Measurements from ENCODE around the gene CDON.

Gene CDON

DNA sequence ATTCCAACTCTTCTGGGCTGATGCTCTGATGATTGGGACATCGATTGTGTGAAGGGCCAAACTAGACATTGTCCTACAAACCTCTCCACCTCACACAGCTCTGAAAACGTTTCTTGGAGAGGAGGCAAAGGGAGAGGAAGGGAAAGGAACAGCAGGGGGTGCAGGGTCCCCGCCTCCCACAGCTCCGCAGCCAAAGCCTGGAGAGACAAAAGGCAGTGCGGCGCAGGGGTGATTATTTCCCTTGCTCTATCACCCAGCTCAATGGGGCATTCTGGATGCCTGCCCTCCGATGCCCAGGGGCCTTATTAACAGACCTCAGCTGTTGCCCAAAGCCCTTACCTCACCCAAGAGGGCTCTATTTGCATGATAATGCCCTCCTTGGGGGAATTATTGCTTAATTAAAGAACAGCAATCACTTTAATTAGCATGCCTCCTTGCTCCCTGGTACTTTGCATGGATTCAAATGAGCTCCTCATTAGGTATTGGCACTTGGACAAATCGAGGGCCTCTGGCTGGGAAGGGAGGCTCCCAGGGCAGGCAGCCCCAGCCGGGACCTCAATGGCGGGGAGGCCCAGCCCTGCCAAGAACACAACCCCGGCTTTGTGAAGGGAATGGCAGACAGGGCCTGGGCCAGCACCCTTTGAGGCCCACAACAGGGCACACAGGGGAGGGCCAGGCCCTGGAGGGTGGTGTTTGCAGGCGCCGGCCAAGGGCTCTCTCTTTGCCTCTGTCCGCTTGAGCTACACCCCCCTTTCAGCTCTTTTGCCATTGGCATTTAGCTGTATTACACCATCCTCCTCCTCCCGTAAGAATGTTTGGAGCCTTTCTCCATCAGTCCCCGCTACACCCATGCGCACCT is 19.8 kb upstream of the CDON start:
- DNase-seq: peak in 31 of 51 donors; percentile 13 to 84 (median 64)

DNA sequence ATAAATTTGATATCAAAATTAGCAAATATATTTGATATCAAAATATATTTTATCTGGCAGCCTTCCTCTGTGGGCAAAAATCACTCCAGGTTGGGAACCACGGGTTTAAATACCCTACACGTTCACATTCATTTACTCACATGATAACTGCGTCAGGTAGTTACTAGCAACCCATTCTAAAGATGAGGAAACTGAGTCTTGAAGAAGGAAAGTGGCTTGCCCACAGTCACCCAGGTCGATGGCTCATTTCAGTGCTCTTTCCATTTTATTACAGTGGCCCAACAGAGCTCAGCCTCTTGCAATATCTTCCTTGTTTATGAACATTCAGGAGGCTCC is 19.2 kb upstream of the CDON start:
- DNase-seq: no peak

DNA sequence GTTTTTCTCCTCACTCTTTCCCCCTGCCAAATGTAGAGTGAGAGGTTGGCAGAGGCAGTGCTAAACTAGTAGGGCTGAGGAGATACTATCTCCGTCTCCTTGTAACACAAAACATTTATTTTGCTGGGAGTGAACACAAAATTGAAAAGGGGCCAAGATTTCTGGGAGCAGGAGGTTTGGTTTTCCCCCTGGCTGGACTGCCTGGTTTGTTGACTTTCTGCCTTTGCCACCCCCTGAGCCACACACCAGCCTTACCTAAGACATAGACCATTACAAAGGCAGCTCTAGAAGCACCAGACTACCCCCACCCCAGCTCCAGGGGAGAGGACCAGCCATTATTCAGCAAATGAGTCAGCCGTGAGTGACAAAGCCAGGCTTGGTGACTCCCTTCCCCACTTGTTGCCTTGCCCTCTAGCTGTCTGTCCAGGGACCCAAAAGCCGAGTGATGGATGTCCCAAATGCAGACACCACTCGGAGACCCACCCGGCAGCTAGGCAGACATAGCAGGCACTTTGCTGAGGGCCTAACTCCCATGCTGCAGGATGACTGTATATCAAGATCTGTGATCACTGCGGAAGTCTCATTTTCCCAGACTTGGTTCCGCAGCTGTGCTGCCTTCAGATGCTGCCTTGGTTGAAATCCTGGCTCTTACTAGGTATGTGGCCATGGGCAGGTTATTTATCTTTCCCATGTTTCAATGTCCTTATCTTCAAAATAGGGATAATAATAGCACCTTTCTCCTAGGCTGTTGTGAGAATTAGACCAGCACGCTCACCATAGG is 17.7 kb upstream of the CDON start:
- DNase-seq: peak in 2 of 51 donors; percentile 9 to 16

DNA sequence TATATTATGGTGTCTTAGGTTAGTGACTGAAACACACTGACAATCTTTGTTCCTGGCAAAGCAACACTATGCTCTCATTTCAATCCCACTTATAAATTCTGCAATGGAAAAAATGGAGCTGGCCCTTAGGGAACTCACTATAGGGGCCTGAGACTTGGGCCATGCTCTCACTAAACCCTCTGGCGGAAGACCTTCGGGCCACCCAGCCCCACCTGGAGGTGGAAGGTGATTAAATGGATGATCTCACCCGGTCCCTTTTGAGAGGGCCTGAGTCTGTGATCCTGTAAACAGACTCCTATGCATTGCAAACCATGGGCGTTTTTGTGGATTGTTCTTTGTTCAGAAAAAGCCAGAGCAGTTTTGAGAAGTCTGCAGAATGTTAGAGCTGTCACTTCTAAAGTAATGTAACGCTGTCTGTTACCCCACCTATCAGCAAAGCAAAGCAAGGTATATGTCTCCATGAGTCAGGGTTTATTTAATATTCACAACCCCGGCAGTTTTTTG is 17.0 kb upstream of the CDON start:
- no peak for DNase-seq

DNA sequence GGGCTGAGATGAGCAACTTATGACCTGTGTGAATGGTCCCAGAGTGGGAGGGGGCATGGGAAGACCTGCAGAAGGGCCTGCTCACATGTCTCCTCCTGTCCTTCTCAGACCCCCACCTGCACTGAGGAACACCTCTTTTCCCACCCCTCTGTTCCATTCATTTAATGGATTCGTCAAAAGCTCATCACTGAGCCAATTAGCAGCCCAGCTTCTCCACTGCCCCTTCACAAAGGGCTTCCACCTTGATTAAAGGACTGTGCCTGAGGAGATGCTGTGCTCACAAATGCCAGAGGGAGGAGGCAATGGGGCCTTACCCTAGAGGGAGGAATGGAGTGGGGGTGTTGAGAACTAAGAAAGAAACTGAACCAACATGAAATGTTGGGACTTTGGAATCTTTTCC is 14.0 kb upstream of the CDON start:
- DNase-seq: no peak

DNA sequence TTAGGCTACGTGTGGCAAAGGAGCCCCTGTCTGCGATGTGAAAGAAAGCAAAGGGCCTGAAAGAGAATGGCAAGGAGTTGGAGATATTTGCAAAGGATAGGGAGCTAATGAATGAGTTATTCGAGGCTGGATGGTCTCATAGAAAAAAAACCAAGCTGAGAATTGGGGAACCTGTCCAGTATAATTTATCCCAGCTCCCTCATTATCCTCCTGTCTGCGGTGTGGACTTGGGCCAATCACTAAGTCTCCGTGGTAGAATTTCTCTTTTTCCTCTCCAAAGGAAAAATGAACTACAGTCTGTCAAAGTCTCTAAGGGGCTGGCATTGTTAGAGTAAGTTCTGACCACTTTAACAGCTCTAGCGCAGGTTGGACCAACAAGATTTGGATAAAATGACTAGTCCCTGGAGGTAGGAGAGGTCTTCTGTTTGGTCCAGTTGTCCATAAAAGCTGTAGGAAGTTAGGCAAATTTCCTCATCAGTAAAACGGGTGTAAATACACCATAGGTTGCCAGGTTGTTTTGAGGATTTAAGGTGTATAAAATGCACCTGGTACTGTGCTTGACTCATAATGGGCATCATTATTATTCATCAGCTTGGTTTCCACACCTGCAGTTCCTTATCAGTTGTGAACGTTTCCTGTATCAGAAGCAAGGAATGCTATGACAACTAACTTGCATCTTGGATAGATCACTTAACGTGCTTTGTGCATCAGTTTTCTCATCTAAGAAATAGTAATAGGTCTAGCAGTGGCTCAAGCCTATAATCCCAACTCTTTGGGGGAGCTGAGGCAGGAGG is 10.3 kb upstream of the CDON start:
- DNase-seq: no peak

DNA sequence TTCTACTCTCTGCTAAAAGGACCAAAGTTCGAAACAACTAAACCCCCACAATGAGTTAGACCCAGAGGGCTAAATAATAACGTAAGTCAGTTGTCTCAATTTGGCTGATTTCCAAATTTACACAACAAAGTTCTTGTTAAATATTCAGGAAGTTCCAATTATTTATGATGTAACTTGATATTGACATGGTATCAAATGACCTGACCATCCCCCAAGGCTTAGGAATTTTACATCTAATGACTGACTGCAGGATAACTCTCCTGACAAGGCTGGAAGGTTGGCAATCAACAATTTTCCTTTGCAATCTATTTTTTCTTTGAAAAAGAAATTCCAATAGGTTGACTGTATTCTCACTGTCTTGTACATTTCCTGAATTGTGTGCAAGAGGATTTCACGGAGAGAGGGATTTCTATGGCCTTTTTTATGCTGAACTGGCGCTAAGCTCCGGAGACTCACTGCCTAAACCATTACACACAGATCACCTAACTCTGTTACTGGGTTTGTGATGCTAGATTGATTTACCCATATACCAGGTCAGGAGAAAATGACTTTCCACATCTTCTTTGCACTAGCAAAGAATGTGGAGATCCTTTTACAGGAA is 9.6 kb upstream of the CDON start:
- no peak for DNase-seq

DNA sequence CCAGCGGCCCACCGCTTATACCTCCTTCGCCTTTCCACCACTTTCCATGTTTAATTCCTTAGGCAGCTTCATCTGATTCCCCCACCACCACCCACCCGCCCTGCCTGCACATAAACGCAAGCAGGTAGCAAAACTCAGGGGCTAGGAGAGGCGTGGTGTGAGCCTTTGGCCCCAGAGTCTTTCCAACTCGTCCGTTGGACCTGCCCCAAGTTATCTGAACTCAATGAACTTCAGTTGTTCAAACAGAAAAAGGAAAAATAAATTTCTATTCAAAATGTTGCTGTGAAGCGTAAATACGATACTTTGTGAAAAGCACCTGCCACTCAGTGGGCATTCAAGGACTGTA is 814 bp upstream of the CDON start:
- no peak for DNase-seq

DNA sequence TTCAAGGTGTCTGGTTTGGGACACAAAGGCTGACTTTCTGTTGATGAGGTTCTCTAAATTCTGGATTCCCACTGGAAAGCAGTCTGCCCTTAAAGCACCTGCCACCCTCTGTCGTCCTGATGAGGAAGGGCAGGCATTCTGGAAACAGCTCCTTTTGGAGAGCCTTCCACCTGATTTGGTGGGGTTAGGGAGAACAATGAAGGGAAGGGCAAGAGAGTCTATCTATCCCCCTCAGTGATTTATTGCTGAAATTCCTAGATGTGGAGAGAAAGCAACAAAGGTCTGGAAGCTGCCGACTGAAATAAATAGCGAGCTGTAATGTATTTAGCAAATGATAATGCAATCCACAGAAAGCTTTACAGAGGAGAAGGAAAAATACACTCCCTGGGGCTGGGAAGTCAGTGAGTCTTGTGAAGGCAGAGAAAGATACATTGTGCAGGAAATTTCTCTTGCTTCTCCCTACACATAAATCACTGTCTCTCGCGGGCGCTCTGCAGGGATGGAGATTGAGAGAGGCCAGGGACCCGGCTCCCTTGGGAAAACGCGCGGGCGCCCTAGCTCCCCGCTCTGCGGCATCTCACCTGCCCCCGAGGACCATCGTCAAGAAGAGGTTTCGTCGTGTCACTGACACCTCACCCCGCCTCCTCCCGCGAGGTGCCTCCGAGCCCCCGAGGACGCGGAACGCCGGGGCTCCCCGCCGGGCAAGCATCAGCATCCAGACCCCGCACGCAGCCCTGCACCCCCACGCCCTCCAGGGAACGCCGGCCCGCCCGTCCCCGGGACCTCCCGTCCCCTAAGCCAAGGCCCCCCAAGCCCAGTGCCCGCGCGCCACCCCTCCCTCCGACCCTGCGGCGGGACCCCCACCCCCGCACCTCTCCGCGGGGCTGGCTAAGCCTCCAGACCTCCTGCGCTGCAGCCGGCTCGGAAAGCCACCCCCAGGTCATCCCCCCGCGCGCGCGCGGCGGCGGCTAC is 673 bp downstream of the CDON start:
- DNase-seq: peak in 10 of 51 donors; percentile 7 to 55 (median 33)

DNA sequence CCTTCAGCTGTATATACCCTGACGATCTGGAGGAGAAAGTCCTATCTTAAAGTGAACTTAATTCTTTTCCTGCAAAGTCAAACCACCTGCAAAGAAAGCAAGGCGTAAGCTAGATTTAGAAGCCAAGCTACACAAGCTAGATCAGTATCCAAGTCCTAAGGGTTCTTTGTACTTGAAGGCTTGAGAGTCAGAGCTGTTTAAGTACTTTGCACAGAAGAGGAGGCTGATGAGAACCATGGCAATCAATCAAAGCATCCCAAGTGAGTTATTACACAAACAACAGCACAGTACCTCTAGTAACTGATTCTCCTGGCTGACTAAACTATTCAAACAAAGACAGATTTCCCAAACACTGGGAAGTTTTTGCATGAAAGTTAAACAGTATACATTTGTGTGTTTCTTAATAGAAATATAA is 1.9 kb downstream of the CDON start:
- no peak for DNase-seq

DNA sequence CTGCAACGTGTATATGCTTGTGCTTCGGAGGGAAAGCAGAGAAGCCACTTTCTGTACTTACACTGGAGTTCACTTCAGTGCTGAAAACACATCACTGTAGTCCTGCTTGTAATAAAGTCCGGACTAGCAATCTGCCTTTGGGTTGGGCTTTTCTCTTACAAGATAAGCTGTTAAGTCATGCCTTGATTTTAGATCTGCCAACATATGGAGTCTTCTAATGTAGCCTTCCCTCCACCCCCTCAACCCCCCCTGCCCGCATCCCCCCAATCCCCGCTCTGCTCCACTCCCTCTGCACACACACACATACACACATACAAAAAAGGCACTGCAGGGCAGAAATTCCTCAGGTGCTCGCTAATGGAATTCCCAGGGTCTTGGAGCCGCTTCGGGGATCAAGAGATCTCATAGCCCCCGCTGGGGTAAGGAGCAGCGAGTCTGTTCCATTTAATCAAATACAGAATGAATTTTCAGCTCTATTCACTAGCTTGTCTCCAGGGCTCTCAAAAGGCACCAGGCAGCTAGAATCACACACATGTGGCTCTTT is 3.4 kb downstream of the CDON start:
- peak in 1 of 51 donors; percentile 8 for DNase-seq

DNA sequence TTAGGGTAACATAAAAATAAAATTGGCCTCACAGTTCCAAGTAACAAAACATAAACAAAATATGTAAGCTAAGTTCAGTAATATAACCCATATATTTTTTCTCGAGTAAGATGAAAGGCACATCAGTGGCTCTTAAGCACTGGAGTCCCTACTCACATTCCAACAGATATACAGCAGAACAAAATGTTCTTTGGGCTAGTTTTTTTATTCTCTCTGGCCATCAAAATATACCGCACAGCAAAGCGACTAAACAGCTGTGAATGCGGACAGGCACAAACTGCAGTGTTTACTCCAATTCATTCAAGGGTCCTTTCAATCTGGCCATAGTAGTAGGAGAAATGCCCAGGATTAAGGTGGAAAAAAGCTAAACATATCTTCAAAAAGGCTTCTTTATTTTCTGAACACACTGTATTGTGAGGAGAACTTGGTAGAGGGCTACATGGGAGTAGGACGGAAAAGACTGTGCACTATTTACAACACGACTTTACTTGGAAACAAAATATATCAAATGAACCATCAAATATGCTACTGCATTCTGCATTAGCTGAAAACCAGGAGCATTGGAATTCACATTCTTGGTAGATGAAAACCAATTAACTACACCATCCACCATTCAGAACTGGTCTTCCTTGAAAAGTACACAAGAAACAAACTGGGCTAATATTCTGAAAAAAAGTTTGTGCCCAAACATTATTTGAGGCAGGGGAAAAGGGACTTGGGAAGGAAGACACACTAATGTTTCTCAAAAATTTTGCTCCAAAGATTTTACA is 4.4 kb downstream of the CDON start:
- no peak for DNase-seq

DNA sequence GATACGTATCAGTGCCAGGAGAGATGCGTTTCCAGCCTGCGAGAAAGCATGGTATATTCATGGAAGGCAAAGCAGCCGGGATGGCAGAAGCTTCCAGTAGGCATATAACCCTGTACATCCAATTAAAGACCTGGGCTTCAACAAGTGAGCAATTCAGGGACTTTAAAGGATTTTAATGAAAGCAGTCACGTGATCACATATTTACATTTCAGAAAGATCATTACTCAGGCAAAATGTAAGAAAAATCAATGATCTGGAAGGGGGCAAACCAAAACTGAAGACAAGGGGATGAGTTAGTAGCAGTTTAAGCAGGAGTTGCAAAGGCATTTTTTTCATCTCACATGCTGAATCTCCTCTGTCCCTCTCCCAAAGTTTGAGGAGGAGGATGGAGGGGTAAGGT is 7.8 kb downstream of the CDON start:
- DNase-seq: no peak

DNA sequence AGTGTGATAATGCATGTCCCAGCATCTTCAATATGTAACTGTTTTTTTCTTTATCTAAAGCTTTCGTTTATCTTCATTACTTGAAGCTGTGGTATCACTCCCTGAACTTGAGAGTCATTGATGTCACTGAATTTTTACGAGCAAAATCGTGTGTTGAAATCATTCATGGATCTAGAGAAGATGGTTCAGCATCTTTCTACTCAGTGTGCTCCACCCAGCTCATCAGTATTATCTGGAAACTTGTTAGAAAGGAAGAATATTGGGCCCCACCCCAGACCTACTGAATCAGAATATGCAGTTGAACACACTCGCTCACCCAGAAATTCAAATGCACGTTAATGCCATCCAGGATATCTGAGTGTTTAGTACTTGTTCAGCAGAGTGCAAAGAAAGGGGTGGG is 8.3 kb downstream of the CDON start:
- no peak for DNase-seq

DNA sequence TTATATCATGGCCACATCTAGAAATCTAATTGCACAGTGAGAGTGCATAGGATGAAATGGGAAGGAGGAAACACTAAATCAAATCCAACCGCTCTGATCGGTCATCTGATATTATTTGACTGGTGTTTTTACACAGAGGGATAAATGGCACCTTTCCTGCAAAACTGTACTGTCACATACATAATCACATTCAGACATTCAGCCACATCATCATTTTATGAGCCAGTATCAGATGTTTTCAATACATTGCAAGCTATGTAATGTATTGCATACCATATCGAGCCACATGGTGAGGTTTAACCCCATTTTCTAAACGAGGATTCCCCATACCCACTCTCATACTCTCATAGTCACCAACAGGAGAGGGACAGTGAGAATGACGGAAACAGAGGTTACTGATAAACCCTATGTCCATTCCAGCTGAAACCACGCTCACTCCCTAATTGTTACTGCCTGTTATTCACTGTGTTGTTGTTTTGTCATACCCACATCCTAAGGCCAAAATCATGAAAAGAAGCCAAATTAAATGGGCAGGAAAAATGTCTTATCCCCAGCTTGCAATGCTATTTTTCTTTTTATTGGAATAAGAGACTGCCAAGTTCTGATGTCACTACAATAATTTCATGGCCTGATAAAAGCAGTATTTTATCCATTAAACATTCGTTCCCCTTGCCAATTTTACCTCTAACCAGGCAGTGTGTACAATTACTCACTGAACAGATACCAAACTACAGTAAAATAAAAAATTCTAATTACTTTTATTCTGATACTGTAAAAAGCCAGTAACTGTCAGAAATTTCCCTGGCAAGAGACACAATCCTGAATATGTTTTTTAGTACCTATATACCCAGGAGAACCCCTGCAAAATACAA is 9.0 kb downstream of the CDON start:
- no peak for DNase-seq

DNA sequence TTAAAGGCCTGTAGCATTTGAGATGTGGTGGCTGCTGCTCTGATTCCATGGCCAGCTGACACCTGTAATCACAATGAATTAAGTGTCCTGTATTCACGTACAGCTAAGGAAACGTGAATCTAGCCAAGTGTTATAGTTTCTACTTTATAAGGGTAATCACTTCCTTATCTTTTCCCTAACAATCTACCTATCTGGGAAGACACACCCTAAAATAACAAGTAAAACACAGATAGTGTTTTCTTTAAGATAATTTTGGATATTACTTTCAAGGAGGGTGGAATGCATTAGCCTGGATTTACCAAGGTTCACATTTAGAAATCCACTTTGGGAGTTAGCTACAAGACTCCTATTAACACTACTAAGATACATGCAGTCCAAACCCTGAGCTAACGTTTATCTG is 11.5 kb downstream of the CDON start:
- DNase-seq: no peak

DNA sequence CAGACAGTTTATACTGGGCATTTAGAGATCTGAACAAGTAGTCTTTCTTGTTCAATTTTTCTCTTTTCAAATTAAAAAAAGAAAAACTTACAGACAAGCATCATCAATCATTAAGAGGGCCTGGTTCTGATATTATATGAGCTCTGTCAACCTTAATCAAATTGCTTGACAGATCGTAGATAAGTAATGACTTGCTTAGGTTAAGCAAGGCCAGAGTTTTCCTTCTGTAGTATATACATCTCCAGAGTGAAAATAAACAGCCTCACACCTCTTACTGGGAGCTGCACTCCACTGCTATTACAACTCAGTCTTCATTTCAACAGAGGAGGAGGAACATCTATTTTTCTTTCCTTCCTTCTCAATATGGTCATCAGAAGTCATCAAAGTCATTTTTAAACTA is 13.5 kb downstream of the CDON start:
- DNase-seq: no peak

DNA sequence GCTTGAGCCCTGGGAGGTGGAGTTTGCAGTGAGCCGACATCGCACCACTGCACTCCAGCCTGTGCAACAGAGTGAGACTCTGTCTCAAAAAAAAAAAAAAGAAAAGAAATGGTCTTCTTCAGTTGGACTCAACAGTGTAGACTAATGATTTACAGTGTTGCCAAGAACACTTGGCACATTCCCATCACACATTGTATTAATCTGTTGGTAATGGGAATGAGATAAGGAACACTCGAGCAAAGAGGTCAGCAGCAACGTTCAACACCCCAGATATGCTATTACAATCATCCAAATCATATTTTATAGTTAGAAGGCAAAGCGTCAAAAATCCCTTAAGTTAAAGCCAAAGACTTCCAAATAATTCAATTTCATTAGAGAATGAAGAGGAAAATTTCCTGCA is 14.5 kb downstream of the CDON start:
- DNase-seq: no peak

All from hypothalamus (tissue), 51 donors.